SK-N-SH (cell line): Measurements from ENCODE around the gene INTS3. TPM values are rescaled to one million over a fixed set of nuclear protein-coding genes. Genes with fewer than 3 reads are reported as not detected.
"Not testable (repeated sequence)": the region's sequence is repeated elsewhere in the genome, so short reads cannot be mapped to it uniquely, and the experiment has no call there.

Experiments
- CTCF ChIA-PET: fragments of 300-600, 350-600 bp; formaldehyde crosslinking; extraction: SDS; loops from one replicate; lab custom pipeline; 2021; lab: Yijun Ruan, JAX
- POLR2A ChIA-PET: fragments of 350-600 bp; sonication (Branson Sonifier 250); formaldehyde crosslinking; extraction: SDS; loops from one replicate; lab custom pipeline; 2020; ENCODE audit warnings: antibody characterized with exemption, inconsistent platforms; lab: Yijun Ruan, JAX
- DNase-seq: peaks from one replicate; pipeline ENCODE4 v3.0.0; 2012
- H2AFZ ChIP-seq: fragments of 200-600 bp; sonication (generic); 2 replicates; pipeline ENCODE4 v1.8.1; 2016; ENCODE audit warnings: antibody characterized with exemption, mild to moderate bottlenecking, low read depth
- H3F3A ChIP-seq: fragments of 200-600 bp; sonication (generic); replicated peaks from 2 replicates; pipeline ENCODE3; 2016; ENCODE audit warnings: antibody characterized with exemption, mild to moderate bottlenecking; ENCODE audit not compliant: insufficient read depth
- H3K27ac ChIP-seq, 2 experiments: fragments of 200-500 bp in 1 of 2; fragments of 200-600 bp in 1 of 2; sonication (Bioruptor generic) in 1 of 2; sonication (generic), shearing (Covaris generic) in 1 of 2; 2 replicates each; pipeline versions ENCODE4 v1.5.1 to v1.6.1; 2014 to 2016; ENCODE audit warnings: low read depth in 2 of 2, inconsistent platforms in 1 of 2, low read length in 1 of 2, mild to moderate bottlenecking in 1 of 2, mixed read lengths in 1 of 2
- H3K27me3 ChIP-seq: fragments of 200-600 bp; sonication (generic), shearing (Covaris generic); 2 replicates; pipeline ENCODE4 v1.6.1; 2016; ENCODE audit warnings: mixed run types; ENCODE audit not compliant: insufficient read depth
- H3K36me3 ChIP-seq, 2 experiments: fragments of 200-500 bp in 1 of 2; fragments of 200-600 bp in 1 of 2; sonication (Bioruptor generic) in 1 of 2; sonication (generic) in 1 of 2; replicated peaks in 1 of 2; 2 replicates each; pipeline versions ENCODE3 to v1.5.1; 2014 to 2016; ENCODE audit warnings: low read length in 1 of 2, mild to moderate bottlenecking in 1 of 2; ENCODE audit not compliant: insufficient read depth in 2 of 2, control insufficient read depth in 1 of 2
- H3K4me1 ChIP-seq, 2 experiments: fragments of 200-500 bp in 1 of 2; fragments of 200-600 bp in 1 of 2; sonication (Bioruptor generic) in 1 of 2; sonication (generic), shearing (Covaris generic) in 1 of 2; 2 replicates each; pipeline versions ENCODE4 v1.5.1 to v1.6.1; 2014 to 2016; ENCODE audit warnings: low read depth in 1 of 2, low read length in 1 of 2, mixed run types in 1 of 2; ENCODE audit not compliant: insufficient read depth in 2 of 2, control insufficient read depth in 1 of 2
- H3K4me2 ChIP-seq: fragments of 200-600 bp; sonication (generic), shearing (Covaris generic); 2 replicates; pipeline ENCODE4 v1.6.1; 2017; ENCODE audit warnings: mixed run types
- H3K4me3 ChIP-seq, 2 experiments: fragments of 200-500 bp in 1 of 2; fragments of 200-600 bp in 1 of 2; sonication (Bioruptor generic) in 1 of 2; sonication (generic), shearing (Covaris generic) in 1 of 2; 2 replicates each; pipeline versions ENCODE4 v1.5.1 to v1.8.1; 2014 to 2016; ENCODE audit warnings: low read depth in 2 of 2, inconsistent platforms in 1 of 2, low read length in 1 of 2, mild to moderate bottlenecking in 1 of 2, mixed read lengths in 1 of 2, moderate library complexity in 1 of 2
- H3K79me2 ChIP-seq: fragments of 200-600 bp; sonication (generic); 2 replicates; pipeline ENCODE4 v1.8.1; 2017; ENCODE audit warnings: mild to moderate bottlenecking; ENCODE audit not compliant: insufficient read depth
- H3K9ac ChIP-seq: fragments of 200-600 bp; sonication (generic); 2 replicates; pipeline ENCODE4 v1.6.1; 2017; ENCODE audit warnings: mixed run types
- H3K9me2 ChIP-seq: fragments of 200-600 bp; sonication (generic); 2 replicates; pipeline ENCODE4 v1.6.1; 2017; ENCODE audit warnings: mixed run types
- H3K9me3 ChIP-seq: fragments of 200-600 bp; sonication (generic); 2 replicates; pipeline ENCODE4 v1.6.1; 2017; ENCODE audit warnings: mixed run types, mild to moderate bottlenecking, moderate library complexity
- H4K20me1 ChIP-seq: fragments of 200-600 bp; sonication (generic); 2 replicates; pipeline ENCODE4 v1.6.1; 2017; ENCODE audit warnings: mild to moderate bottlenecking, mixed run types; ENCODE audit not compliant: insufficient read depth
- FOXJ3 ChIP-seq: sonication (generic); formaldehyde crosslinking; IDR thresholded peaks from 2 replicates; pipeline ENCODE4 v1.5.1; 2020; ENCODE audit warnings: mild to moderate bottlenecking, missing genetic modification reagents
- FOXM1 ChIP-seq: IDR thresholded peaks from 2 replicates; pipeline ENCODE4 v1.4.0; 2012; ENCODE audit warnings: low read depth, mild to moderate bottlenecking
- NFIC ChIP-seq: IDR thresholded peaks from 2 replicates; pipeline ENCODE4 v1.4.0; 2012; ENCODE audit warnings: borderline replicate concordance
- TAF1 ChIP-seq: IDR thresholded peaks from 2 replicates; pipeline ENCODE4 v1.6.1; 2012; ENCODE audit warnings: low read depth, mild to moderate bottlenecking, low read length, moderate library complexity, borderline replicate concordance
- TEAD4 ChIP-seq: IDR thresholded peaks from 2 replicates; pipeline ENCODE4 v1.4.0; 2012; ENCODE audit warnings: mild to moderate bottlenecking, borderline replicate concordance; ENCODE audit not compliant: insufficient read depth
- USF1 ChIP-seq: IDR thresholded peaks from 2 replicates; pipeline ENCODE4 v1.4.0; 2012; ENCODE audit warnings: low read depth, borderline replicate concordance
- WGBS: methylation state at CpG from one replicate; pipeline ENCODE4 v1.1.6; 2017; ENCODE audit warnings: low lambda C conversion rate; 5-methylcytosine and 5-hydroxymethylcytosine counted together
- polyA plus RNA-seq, 3 experiments: library from polyadenylated mRNA; depleted of rRNA; stranded (reverse); fragments of >200 nt; gene quantifications; 2 replicates each; pipeline ENCODE4 v1.2.3, GENCODE V29; 2012
- TF ChIP-seq, protein P1 (sequence below): IDR thresholded peaks from 2 replicates; pipeline ENCODE4 v1.6.1; 2012; ENCODE audit warnings: mild to moderate bottlenecking, low read depth, low read length, moderate library complexity

INTS3 gene
- polyA plus RNA-seq, 1 of the 3 experiments (the other 2 are of a cell fraction) = 64.3 TPM

DNA sequence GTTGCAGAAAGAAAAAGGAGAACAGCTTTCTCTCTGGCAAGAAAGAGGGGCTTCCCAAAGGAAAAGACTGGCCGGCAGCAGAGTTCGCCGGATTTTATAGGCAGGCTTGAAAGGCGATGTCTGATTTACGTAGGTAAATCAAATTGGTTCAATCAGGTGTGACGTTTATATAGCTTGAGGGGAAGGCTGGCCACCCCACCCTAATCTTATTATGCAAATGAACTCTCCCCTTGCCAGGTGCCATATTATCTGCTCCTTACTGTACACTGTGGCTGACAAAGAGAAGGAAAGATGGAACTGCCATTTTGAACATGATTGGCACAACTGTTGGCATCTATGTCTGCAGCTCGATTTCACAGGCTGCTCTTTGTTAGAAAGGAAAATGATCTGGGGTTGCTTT, 16.8 kb upstream of the INTS3 start:
- no peaks in the 10 kb centered on the region for H3K9me3 ChIP-seq
- no peak overlapping the region for H2AFZ ChIP-seq
- no peaks in the 10 kb centered on the region for H3K79me2 ChIP-seq
- H3K9ac ChIP-seq = no peak overlapping the region
- no peak for DNase-seq
- no peaks in the 10 kb centered on the region for H3K9me2 ChIP-seq
- H3K4me3 ChIP-seq = no peak overlapping the region
- ChIA-PET CTCF (interaction anchor here (1.1 kb wide), 1 partner anchor 54 kb away, joined by 3 read pairs; no protein-coding TSS in a partner anchor), POLR2A (no interaction called here)
- TF ChIP-seq NFIC = no peak
- no peak for TF ChIP-seq TEAD4
- no peak for TF ChIP-seq USF1
- TF ChIP-seq FOXJ3 (CRISPR knock-in tag) = no peak
- TF ChIP-seq TAF1 = no peak
- no peak for TF ChIP-seq FOXM1
- TF ChIP-seq, protein P1, sequence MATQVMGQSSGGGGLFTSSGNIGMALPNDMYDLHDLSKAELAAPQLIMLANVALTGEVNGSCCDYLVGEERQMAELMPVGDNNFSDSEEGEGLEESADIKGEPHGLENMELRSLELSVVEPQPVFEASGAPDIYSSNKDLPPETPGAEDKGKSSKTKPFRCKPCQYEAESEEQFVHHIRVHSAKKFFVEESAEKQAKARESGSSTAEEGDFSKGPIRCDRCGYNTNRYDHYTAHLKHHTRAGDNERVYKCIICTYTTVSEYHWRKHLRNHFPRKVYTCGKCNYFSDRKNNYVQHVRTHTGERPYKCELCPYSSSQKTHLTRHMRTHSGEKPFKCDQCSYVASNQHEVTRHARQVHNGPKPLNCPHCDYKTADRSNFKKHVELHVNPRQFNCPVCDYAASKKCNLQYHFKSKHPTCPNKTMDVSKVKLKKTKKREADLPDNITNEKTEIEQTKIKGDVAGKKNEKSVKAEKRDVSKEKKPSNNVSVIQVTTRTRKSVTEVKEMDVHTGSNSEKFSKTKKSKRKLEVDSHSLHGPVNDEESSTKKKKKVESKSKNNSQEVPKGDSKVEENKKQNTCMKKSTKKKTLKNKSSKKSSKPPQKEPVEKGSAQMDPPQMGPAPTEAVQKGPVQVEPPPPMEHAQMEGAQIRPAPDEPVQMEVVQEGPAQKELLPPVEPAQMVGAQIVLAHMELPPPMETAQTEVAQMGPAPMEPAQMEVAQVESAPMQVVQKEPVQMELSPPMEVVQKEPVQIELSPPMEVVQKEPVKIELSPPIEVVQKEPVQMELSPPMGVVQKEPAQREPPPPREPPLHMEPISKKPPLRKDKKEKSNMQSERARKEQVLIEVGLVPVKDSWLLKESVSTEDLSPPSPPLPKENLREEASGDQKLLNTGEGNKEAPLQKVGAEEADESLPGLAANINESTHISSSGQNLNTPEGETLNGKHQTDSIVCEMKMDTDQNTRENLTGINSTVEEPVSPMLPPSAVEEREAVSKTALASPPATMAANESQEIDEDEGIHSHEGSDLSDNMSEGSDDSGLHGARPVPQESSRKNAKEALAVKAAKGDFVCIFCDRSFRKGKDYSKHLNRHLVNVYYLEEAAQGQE = no peak
- 51% methylated on average over 7 of the region's 7 CpGs for WGBS
- H3K36me3 ChIP-seq = no peaks in the 10 kb centered on the region
- no peaks in the 10 kb centered on the region for H3K4me1 ChIP-seq
- H3K4me2 ChIP-seq = no peak overlapping the region
- H4K20me1 ChIP-seq = no peaks in the 10 kb centered on the region
- H3F3A ChIP-seq = peaks cover 3% of the 10 kb centered on the region
- H3K27me3 ChIP-seq = no peaks in the 10 kb centered on the region; the same call in 1 of the 2 replicates
- H3K27ac ChIP-seq = no peak overlapping the region

DNA sequence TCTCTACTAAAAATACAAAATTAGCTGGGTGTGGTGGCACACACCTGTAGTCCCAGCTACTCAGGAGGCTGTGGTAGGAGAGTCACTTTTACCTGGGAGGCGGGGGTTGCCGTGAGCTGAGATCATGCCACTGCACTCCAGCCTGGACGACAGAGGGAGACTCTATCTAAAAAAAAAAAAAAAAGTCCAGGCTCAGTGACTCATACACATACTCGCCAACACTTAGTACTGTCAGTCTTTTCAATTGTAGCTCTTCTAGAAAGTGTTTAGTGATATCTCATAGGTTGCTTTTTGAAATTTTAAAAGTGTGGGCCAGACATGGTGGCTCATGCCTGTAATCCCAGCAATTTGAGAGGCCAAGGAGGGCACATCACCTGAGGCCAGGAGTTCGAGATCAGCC, 11.6 kb upstream of the INTS3 start:
- 57% methylated on average over 5 of the region's 5 CpGs for WGBS

More for the DNA sequence above, 11.6 kb upstream of the INTS3 start:
- H3K79me2 ChIP-seq, H3K9ac ChIP-seq, POLR2A ChIA-PET, H4K20me1 ChIP-seq, H3K4me3 ChIP-seq, H3K4me1 ChIP-seq, H3K4me2 ChIP-seq, H3K9me3 ChIP-seq, H3K27me3 ChIP-seq, H3K36me3 ChIP-seq, H3F3A ChIP-seq, H2AFZ ChIP-seq, H3K9me2 ChIP-seq, H3K27ac ChIP-seq, DNase-seq: not testable (repeated sequence)
- CTCF ChIA-PET = interaction anchor here (0.7 to 1.6 kb wide), 6 partner anchors 12 to 41 kb away, joined by 3 to 5 read pairs (median 4); partner anchors contain the start of genes INTS3 and NPR1
